GM12872 (cell line): ENCODE results near the gene MRTFA.

Experiments
- CTCF ChIP-seq: IDR thresholded peaks from 3 replicates; pipeline ENCODE4 v1.5.1; 2011; ENCODE audit warnings: low read depth, mild to moderate bottlenecking, low read length, moderate library complexity; ENCODE audit not compliant: insufficient read depth

The MRTFA gene

DNA sequence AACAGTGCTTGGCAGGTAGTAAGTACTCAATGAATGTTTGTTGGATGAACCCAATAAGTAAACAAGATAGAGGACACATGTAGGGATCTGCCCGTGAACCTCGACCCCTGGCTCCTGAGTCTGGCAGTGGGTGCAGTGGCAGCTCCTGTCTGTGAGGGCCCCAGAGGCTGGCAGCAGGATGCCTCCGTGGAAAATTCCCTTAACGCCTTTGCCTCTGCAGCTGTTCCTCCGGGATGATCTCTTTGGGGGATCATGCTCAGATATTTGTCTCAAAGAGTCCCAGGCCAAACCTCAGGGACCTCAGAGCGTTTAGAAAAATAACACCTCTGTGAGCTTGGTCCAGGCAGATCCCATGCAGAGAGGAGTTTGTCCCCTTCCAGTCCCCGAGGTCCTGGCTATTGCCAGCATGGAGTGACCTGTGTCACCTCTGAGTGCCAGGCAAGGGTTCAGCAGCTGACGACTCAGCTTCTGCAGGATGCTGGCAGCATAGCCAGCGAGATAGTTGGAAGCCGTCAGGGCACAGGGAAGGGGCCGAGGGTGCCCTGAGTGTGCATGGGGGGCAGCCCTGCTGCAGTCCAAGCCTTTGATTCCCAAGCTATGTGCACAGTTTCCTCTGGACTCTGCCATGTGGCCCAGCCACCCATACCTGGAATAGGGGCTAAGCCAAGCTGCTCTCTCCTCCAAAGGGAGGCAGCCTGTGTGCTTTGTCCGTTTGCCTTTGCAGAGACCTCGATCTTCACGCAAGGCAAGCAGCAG, 42.2 kb upstream of the MRTFA start:
- no peak for TF ChIP-seq CTCF

DNA sequence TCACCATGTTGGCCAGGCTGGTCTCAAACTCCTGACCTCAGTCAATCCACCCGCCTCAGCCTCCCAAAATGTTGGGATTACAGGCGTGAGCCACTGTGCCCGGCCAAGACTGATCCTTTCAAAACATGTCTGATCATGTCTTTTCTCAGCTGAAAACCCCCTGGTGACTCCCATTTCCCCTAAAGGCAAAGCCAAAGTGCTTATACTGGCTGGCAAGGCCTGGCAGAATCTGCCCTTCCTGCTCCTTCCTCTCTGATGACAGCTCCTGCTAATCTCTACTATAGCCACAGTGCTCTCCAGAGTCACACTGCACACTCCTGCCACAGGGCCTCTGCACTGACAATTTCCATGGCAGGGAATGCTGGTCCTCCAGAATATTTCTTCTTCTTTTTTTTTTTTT, 40.1 kb upstream of the MRTFA start:
- TF ChIP-seq CTCF, result no peak

- no peak for TF ChIP-seq CTCF
Measured at GRCh38 chr22:40674274-40674673, 37.8 kb upstream of the MRTFA start.

GRCh38 chr22:40673017-40673416, 36.5 kb upstream of the MRTFA start:
- no peak for TF ChIP-seq CTCF

- no peak for TF ChIP-seq CTCF
Measured at GRCh38 chr22:40671796-40672360, 35.4 kb upstream of the MRTFA start.

GRCh38 chr22:40671369-40671768, 34.9 kb upstream of the MRTFA start:
- TF ChIP-seq CTCF, result no peak

DNA sequence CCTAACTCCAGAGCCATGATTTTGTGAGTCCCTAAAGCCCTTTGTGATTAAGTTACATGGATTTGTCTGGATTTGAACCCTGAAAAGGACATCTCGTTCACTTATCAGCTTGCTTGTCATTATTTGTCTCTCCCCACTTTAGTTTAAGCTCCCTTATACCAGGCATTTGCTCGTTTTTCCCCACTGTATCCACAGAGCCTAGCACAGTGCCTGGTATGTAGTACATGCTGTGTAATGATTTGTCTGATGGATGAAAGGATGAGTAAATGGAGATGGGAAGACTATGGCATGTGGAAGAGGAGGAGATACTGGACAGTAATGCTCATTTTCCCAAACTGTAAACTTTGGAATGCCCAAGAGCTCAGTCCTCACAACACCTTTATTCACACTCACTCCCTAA, 33.5 kb upstream of the MRTFA start:
- TF ChIP-seq CTCF, result no peak
